Type B pancreatic cell (in vitro differentiated cells): ENCODE results near the gene DOCK10. TPM values are rescaled to one million over a fixed set of nuclear protein-coding genes. Genes with fewer than 3 reads are reported as not detected.
"Not testable (repeated sequence)": the region's sequence is repeated elsewhere in the genome, so short reads cannot be mapped to it uniquely, and the experiment has no call there.

Experiments
- DNase-seq: peaks from one replicate; pipeline ENCODE4 v3.0.0; 2021; ENCODE audit warnings: mixed read lengths; ENCODE audit not compliant: unreplicated experiment; ENCODE audit errors: extremely low spot score
- H3K27ac Mint-ChIP-seq: 2 replicates; pipeline ENCODE4 v1.8.0; 2021; ENCODE audit warnings: mild to moderate bottlenecking, mixed read lengths
- H3K27me3 Mint-ChIP-seq: 2 replicates; pipeline ENCODE4 v1.8.0; 2021; ENCODE audit warnings: mixed read lengths
- H3K36me3 Mint-ChIP-seq: 2 replicates; pipeline ENCODE4 v1.8.0; 2021; ENCODE audit warnings: mixed read lengths
- H3K4me1 Mint-ChIP-seq: one replicate; pipeline ENCODE4 v1.8.0; 2021; ENCODE audit warnings: mixed read lengths; ENCODE audit not compliant: unreplicated experiment
- H3K4me3 Mint-ChIP-seq: 2 replicates; pipeline ENCODE4 v1.8.0; 2021; ENCODE audit warnings: mild to moderate bottlenecking, mixed read lengths
- H3K9me3 Mint-ChIP-seq: 2 replicates; pipeline ENCODE4 v1.8.0; 2021; ENCODE audit warnings: mixed read lengths
- CTCF ChIP-seq: fragments of 200-600 bp; sonication (generic); conservative IDR thresholded peaks from 2 replicates; pipeline ENCODE4 v1.5.0; 2021; ENCODE audit warnings: antibody characterized with exemption, mild to moderate bottlenecking
- total RNA-seq: library from RNA; stranded (reverse); gene quantifications from 2 replicates; pipeline ENCODE4 v1.2.1, GENCODE V29; 2021; ENCODE audit warnings: low replicate concordance

DOCK10 gene
- total RNA-seq, 1 donor from 2014 or later: 3.5 TPM

DNA sequence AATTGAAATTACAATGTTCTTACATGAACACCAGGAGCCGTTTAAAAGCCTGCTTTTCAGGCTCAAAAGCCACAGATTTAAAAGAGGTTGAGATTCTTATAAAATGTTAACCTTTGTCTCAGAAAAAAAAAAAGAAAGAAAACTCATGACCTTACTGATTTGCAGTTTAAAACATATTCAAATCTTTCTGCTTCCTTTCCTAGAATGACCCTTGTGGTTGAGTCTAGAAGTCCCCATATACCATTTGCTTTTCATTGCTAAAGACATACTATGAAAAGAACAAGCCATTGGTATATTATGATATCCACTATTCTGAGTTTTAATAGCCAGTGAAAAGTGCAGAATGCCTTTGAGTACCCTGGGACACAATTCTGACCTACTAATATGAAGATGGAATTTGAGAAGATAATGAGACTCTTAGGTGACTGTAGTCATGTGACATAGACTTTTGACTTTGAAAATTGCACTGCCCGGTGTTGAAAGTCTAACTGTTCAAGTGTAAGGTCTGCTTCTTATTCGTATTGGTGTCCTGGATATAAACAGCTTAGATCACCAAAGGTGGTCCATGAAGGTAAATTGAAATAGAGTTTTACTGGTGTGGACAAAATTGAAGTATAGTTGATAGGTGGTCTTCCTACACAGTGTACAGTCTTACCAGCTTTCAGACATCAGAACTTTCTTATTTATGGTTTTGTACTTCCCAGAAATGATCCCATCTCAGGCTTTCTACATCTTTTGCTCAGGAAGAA lies 117.0 kb downstream of the DOCK10 start:
- H3K4me1 Mint-ChIP-seq: peaks cover 4% of the 10 kb centered on the region
- H3K4me3 Mint-ChIP-seq: no peak overlapping the region
- no peaks in the 10 kb centered on the region for H3K9me3 Mint-ChIP-seq
- no peak overlapping the region for H3K27ac Mint-ChIP-seq
- DNase-seq: no peak
- peaks cover 7% of the 10 kb centered on the region for H3K27me3 Mint-ChIP-seq
- H3K36me3 Mint-ChIP-seq: peaks cover 4% of the 10 kb centered on the region
- no peak for TF ChIP-seq CTCF

DNA sequence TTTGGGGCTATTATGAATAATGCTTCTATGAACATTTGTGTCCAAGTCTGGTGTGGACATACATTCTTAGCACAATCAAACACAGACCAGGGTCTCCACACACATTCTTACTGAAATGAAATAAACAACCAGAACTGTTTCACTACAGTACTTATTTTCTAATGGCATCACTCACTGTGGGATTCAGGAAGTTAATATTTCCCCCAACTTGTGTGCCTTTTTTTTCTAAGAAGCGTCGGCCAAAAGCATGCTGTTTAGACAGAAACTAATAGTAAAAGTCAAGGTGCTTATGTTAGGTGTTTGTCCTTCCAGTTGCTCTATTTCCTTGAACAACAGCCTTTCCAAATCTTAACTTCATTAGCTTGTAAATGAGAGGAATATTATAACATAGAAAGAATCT lies 117.6 kb downstream of the DOCK10 start:
- Mint-ChIP-seq H3K27me3 (peaks cover 7% of the 10 kb centered on the region), H3K27ac (no peak overlapping the region), H3K36me3 (peaks cover 4% of the 10 kb centered on the region), H3K9me3 (no peaks in the 10 kb centered on the region), H3K4me3 (no peak overlapping the region), H3K4me1 (peaks cover 4% of the 10 kb centered on the region)
- TF ChIP-seq CTCF: no peak
- DNase-seq: no peak

DNA sequence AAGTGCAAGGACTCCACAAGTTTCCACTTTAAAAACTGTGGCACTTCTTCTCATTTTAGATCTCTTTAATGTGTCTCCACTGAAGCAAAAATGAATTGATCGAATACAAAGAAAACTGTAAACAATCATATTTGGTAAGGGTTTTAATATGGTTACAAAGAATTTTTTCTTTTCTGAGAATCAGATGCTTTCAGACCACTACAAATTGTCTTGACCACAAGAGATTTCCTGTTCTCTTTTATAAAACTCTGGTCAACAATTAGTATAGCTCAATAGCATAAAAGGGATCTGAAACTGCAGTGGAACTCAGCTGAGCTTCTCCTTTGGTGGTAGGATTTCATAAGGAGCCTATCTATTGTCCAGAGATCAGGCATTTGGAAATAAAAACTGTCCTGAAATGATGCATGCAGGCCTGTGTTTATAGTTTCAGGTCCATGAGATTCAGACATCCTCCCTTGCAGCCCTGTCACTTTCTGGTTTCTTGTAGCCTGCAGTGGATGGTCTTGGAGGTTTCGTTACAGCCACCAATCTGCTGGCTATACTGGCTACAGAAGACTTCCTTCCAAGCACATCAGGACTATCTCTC lies 120.0 kb downstream of the DOCK10 start:
- peaks cover 4% of the 10 kb centered on the region for H3K36me3 Mint-ChIP-seq
- TF ChIP-seq CTCF: no peak
- peaks cover 4% of the 10 kb centered on the region for H3K4me1 Mint-ChIP-seq
- no peaks in the 10 kb centered on the region for H3K9me3 Mint-ChIP-seq
- H3K27me3 Mint-ChIP-seq: peaks cover 6% of the 10 kb centered on the region
- H3K4me3 Mint-ChIP-seq: no peak overlapping the region
- DNase-seq: no peak
- no peak overlapping the region for H3K27ac Mint-ChIP-seq

DNA sequence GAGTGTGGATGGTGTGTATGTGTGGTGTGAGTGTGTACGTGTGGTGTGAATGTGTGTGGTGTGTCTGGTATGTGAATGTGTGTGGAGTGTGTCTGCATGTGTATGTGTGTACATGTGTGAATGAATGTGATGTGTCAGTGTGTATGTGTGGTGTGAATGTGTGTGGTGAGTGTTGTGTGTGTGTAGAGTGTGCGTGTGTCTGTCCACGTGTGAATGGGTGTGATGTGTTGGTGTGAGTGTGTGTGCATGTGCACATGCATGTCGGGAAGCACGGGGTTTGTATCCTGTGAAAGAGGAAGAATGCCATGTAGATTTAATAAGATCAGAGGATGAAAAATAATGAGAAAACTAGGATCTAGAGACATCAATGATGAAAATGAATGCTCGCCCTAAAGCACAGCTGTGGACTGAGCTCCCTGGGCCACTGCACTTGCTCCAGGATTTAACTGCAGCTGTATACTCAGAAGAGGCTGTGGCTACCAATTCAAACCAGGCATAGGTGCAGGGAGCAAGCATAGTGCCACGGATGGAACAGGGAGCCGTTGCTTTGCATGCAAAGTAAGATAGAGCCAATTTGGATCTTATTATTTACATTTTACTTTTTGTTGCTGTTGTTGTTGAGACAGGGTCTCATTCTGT lies 122.7 kb downstream of the DOCK10 start:
- no peaks in the 10 kb centered on the region for H3K9me3 Mint-ChIP-seq
- no peaks in the 10 kb centered on the region for H3K36me3 Mint-ChIP-seq
- no peak overlapping the region for H3K4me3 Mint-ChIP-seq
- no peak overlapping the region for H3K27ac Mint-ChIP-seq
- DNase-seq: no peak
- H3K27me3 Mint-ChIP-seq: no peaks in the 10 kb centered on the region
- H3K4me1 Mint-ChIP-seq: no peaks in the 10 kb centered on the region
- TF ChIP-seq CTCF: no peak

DNA sequence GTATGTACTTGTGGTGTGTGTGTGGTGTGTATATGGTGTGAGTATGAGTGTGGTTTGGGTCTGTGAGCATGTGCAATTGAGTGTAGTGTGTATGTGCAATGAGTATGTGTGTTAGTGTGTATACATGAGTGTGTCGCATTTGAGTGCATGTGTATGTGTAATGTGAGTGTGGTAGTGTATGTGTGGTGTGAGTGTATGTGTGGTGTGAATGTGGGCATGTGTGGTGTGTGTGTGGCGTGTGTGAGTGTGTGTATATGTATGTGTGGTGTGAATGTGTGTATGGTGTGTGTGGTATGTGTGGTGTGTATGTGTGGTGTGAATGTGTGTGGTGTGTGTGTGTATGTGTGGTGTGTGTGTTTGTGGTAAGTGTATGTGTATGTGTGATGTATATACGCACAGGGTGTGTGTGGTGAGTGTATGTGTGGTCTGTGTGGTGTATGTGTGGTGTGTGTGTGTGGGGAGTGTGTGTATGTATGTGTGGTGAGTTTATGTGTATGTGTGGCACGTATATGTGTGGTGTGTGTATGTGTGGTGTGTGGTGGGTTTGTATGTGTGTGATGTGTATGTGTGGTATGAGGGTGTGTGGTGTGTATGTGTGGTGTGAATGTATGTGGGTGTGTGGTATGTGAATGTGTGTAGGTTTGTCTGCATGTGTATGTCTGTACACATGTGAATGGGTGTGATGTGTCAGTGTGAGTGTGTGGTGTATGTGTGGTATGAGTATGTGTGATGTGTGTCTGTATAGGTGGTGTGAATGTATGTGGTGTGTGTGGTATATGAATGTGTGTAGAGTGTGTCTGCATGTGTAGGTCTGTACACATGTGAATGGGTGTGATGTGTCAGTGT lies 123.4 kb downstream of the DOCK10 start:
- DNase-seq: no peak
- H3K27me3 Mint-ChIP-seq: no peaks in the 10 kb centered on the region
- H3K4me1 Mint-ChIP-seq: no peaks in the 10 kb centered on the region
- H3K36me3 Mint-ChIP-seq: no peaks in the 10 kb centered on the region
- H3K4me3 Mint-ChIP-seq: no peak overlapping the region
- H3K9me3 Mint-ChIP-seq: no peaks in the 10 kb centered on the region
- no peak for TF ChIP-seq CTCF
- no peak overlapping the region for H3K27ac Mint-ChIP-seq

DNA sequence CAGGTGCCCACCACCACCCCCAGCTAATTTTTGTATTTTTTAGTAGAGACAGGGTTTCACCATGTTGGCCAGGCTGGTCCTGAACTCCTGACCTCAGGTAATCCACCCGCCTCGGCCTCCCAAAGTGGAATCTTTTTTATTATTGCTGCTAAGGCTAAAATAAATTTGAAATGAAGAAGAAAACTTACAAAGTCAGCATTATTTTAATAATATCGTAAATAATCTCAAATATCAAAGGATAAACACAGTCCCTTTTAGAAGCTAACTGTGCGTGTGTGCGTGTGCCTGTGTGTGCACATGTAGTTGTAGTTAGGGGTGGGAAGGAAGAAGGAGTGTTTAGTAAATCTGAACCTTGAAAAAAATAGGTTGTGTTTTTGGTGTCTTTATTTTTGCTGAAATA lies 125.0 kb downstream of the DOCK10 start:
- not testable (repeated sequence) for DNase-seq, H3K27me3 Mint-ChIP-seq, H3K4me1 Mint-ChIP-seq, H3K9me3 Mint-ChIP-seq, H3K27ac Mint-ChIP-seq, H3K4me3 Mint-ChIP-seq, H3K36me3 Mint-ChIP-seq
